ENCODE measurements around the gene GAS7.

Gene GAS7

GRCh38 chr17:9917131-9917530, 281.3 kb downstream of the GAS7 start:
- Mint-ChIP-seq H3K27ac (no peak overlapping the region), H3K36me3 (ENCODE audit: insufficient read depth) (peaks cover 13% of the 10 kb centered on the region), H3K27me3 (no peaks in the 10 kb centered on the region), H3K9me3 (no peaks in the 10 kb centered on the region), H3K4me3 (no peak overlapping the region), H3K4me1 (ENCODE audit: low read depth in 2 of 2) (no peaks in the 10 kb centered on the region)
- no peak for DNase-seq
- ATAC-seq (replicated peaks), result no peak

GRCh38 chr17:9916108-9916507, 282.3 kb downstream of the GAS7 start:
- no peak for DNase-seq
- H3K4me3 Mint-ChIP-seq, result no peak overlapping the region
- no peaks in the 10 kb centered on the region for H3K9me3 Mint-ChIP-seq
- H3K27me3 Mint-ChIP-seq, result no peaks in the 10 kb centered on the region
- no peaks in the 10 kb centered on the region for H3K4me1 Mint-ChIP-seq (ENCODE audit: low read depth in 2 of 2)
- no peak for ATAC-seq (replicated peaks)
- no peak overlapping the region for H3K27ac Mint-ChIP-seq
- peaks cover 11% of the 10 kb centered on the region for H3K36me3 Mint-ChIP-seq (ENCODE audit: insufficient read depth)

GRCh38 chr17:9913476-9913875, 284.9 kb downstream of the GAS7 start:
- ATAC-seq (replicated peaks) (no peak), DNase-seq (no peak)
- H3K4me3 Mint-ChIP-seq, result no peak overlapping the region
- H3K36me3 Mint-ChIP-seq (ENCODE audit: insufficient read depth), result peaks cover 5% of the 10 kb centered on the region
- peaks cover 6 to 13% of the 10 kb centered on the region in 2 donors for H3K27me3 Mint-ChIP-seq
- H3K27ac Mint-ChIP-seq, result no peak overlapping the region
- peaks cover 4 to 6% of the 10 kb centered on the region in 2 donors for H3K4me1 Mint-ChIP-seq (ENCODE audit: low read depth in 2 of 2)
- no peaks in the 10 kb centered on the region for H3K9me3 Mint-ChIP-seq

GRCh38 chr17:9912121-9913099, 286.0 kb downstream of the GAS7 start:
- Mint-ChIP-seq H3K27me3 (peaks cover 6 to 13% of the 10 kb centered on the region in 2 donors), H3K27ac (no peak overlapping the region), H3K4me3 (no peak overlapping the region), H3K9me3 (no peaks in the 10 kb centered on the region), H3K4me1 (ENCODE audit: low read depth in 2 of 2) (peaks cover 4 to 6% of the 10 kb centered on the region in 2 donors), H3K36me3 (ENCODE audit: insufficient read depth) (peaks cover 4% of the 10 kb centered on the region)
- ATAC-seq (replicated peaks), result no peak
- DNase-seq, result no peak

- peaks cover 6 to 13% of the 10 kb centered on the region in 2 donors for H3K27me3 Mint-ChIP-seq
- H3K27ac Mint-ChIP-seq, result no peak overlapping the region
- DNase-seq (no peak), ATAC-seq (replicated peaks) (no peak)
- H3K36me3 Mint-ChIP-seq (ENCODE audit: insufficient read depth), result no peaks in the 10 kb centered on the region
- no peak overlapping the region for H3K4me3 Mint-ChIP-seq
- H3K4me1 Mint-ChIP-seq (ENCODE audit: low read depth in 2 of 2), result peaks cover 4 to 6% of the 10 kb centered on the region in 2 donors
- H3K9me3 Mint-ChIP-seq, result no peaks in the 10 kb centered on the region
These were observed 287.3 kb downstream of the GAS7 start for GRCh38 chr17:9911089-9911488.

GRCh38 chr17:9908649-9909042, 289.8 kb downstream of the GAS7 start:
- no peak for ATAC-seq (replicated peaks)
- Mint-ChIP-seq H3K27ac (no peak overlapping the region), H3K4me3 (no peak overlapping the region), H3K27me3 (peaks cover 6 to 22% of the 10 kb centered on the region in 2 donors), H3K9me3 (no peaks in the 10 kb centered on the region), H3K4me1 (ENCODE audit: low read depth in 2 of 2) (peaks cover 4 to 6% of the 10 kb centered on the region in 2 donors), H3K36me3 (ENCODE audit: insufficient read depth) (no peaks in the 10 kb centered on the region)
- no peak for DNase-seq

- ATAC-seq (replicated peaks) (no peak), DNase-seq (no peak)
- no peak overlapping the region for H3K4me3 Mint-ChIP-seq
- H3K4me1 Mint-ChIP-seq (ENCODE audit: low read depth in 2 of 2), result peaks cover 4 to 6% of the 10 kb centered on the region in 2 donors
- H3K27ac Mint-ChIP-seq, result no peak overlapping the region
- H3K27me3 Mint-ChIP-seq, result peaks cover 6 to 22% of the 10 kb centered on the region in 2 donors
- no peaks in the 10 kb centered on the region for H3K36me3 Mint-ChIP-seq (ENCODE audit: insufficient read depth)
- H3K9me3 Mint-ChIP-seq, result no peaks in the 10 kb centered on the region
These were observed 290.3 kb downstream of the GAS7 start for GRCh38 chr17:9907883-9908648.

- H3K36me3 Mint-ChIP-seq (ENCODE audit: insufficient read depth), result no peaks in the 10 kb centered on the region
These were observed 291.3 kb downstream of the GAS7 start for GRCh38 chr17:9907131-9907530.

GRCh38 chr17:9906616-9907015, 291.8 kb downstream of the GAS7 start:
- Mint-ChIP-seq H3K4me3 (no peak overlapping the region), H3K27me3 (peaks cover 6 to 29% of the 10 kb centered on the region in 2 donors), H3K4me1 (ENCODE audit: low read depth in 2 of 2) (peaks cover 4 to 6% of the 10 kb centered on the region in 2 donors), H3K9me3 (no peaks in the 10 kb centered on the region), H3K27ac (no peak overlapping the region), H3K36me3 (ENCODE audit: insufficient read depth) (no peaks in the 10 kb centered on the region)
- ATAC-seq (replicated peaks) (no peak), DNase-seq (no peak)

More at GRCh38 chr17:9907131-9907530, 291.3 kb downstream of the GAS7 start:
- Mint-ChIP-seq H3K27me3 (peaks cover 6 to 25% of the 10 kb centered on the region in 2 donors), H3K9me3 (no peaks in the 10 kb centered on the region), H3K4me1 (ENCODE audit: low read depth in 2 of 2) (peaks cover 4 to 6% of the 10 kb centered on the region in 2 donors), H3K27ac (no peak overlapping the region), H3K4me3 (no peak overlapping the region)
- DNase-seq (no peak), ATAC-seq (replicated peaks) (no peak)

- DNase-seq (peak in 2 of 3 experiments; percentile 6 to 16), ATAC-seq (replicated peaks) (no peak)
- Mint-ChIP-seq H3K4me3 (no peak overlapping the region), H3K4me1 (ENCODE audit: low read depth in 2 of 2) (peaks cover 4 to 6% of the 10 kb centered on the region in 2 donors), H3K27me3 (peaks cover 13 to 29% of the 10 kb centered on the region in 2 donors), H3K9me3 (no peaks in the 10 kb centered on the region), H3K27ac (no peak overlapping the region), H3K36me3 (ENCODE audit: insufficient read depth) (no peaks in the 10 kb centered on the region)
These were observed 292.5 kb downstream of the GAS7 start for GRCh38 chr17:9905902-9906301.

- no peak within 1 kb of the TSS for H3K4me3 Mint-ChIP-seq
- H3K4me1 Mint-ChIP-seq (ENCODE audit: low read depth in 2 of 2), result peaks cover 4 to 6% of the 10 kb centered on the region in 2 donors
- DNase-seq (no peak), ATAC-seq (replicated peaks) (no peak)
- H3K27ac Mint-ChIP-seq, result no peak within 1 kb of the TSS
- no peaks in the 10 kb centered on the region for H3K9me3 Mint-ChIP-seq
- H3K36me3 Mint-ChIP-seq (ENCODE audit: insufficient read depth), result no peaks in the 10 kb centered on the region
- H3K27me3 Mint-ChIP-seq, result peaks cover 21 to 30% of the 10 kb centered on the region in 2 donors
These were observed 293.4 kb downstream of the GAS7 start, which contains the start of gene RCVRN for GRCh38 chr17:9905078-9905415. Gene RCVRN (minus strand): TSS chr17:9905271. CDS start chr17:9905180, 91 bp downstream.

GRCh38 chr17:9904277-9905077, 293.9 kb downstream of the GAS7 start:
- Mint-ChIP-seq H3K36me3 (ENCODE audit: insufficient read depth) (no peaks in the 10 kb centered on the region), H3K9me3 (no peaks in the 10 kb centered on the region), H3K4me3 (no peak overlapping the region), H3K4me1 (ENCODE audit: low read depth in 2 of 2) (peaks cover 1 to 4% of the 10 kb centered on the region in 2 donors), H3K27ac (no peak overlapping the region), H3K27me3 (peaks cover 20 to 32% of the 10 kb centered on the region in 2 donors)
- ATAC-seq (replicated peaks), result no peak
- no peak for DNase-seq

GRCh38 chr17:9902120-9902519, 296.3 kb downstream of the GAS7 start:
- Mint-ChIP-seq H3K4me3 (no peak overlapping the region), H3K9me3 (no peaks in the 10 kb centered on the region), H3K27me3 (peaks cover 21 to 36% of the 10 kb centered on the region in 2 donors), H3K27ac (no peak overlapping the region), H3K4me1 (ENCODE audit: low read depth in 2 of 2) (no peaks in the 10 kb centered on the region), H3K36me3 (ENCODE audit: insufficient read depth) (no peaks in the 10 kb centered on the region)
- DNase-seq (no peak), ATAC-seq (replicated peaks) (no peak)
